K562 (cell line): ENCODE results near the gene PDIA5. TPM values are rescaled to one million over a fixed set of nuclear protein-coding genes. Genes with fewer than 3 reads are reported as not detected.

Experiments used
- ASH1L ChIP-seq: fragments of 450-650 bp; IDR thresholded peaks from 2 replicates; pipeline ENCODE4 v1.6.1; 2018; ENCODE audit warnings: borderline replicate concordance, mild to moderate bottlenecking, low read depth; ENCODE audit not compliant: partially characterized antibody
- BACH1 ChIP-seq: fragments of 200-800 bp; sonication (Bioruptor generic); IDR thresholded peaks from 2 replicates; pipeline ENCODE4 v1.6.1; 2016; ENCODE audit warnings: missing genetic modification characterization, missing compliant biosample characterization
- DACH1 ChIP-seq: fragments of 450-650 bp; IDR thresholded peaks from 2 replicates; pipeline ENCODE4 v1.6.1; 2018; ENCODE audit not compliant: partially characterized antibody
- FOXJ2 ChIP-seq: fragments of 200-800 bp; sonication (Bioruptor generic); IDR thresholded peaks from 2 replicates; pipeline ENCODE4 v1.6.1; 2016; ENCODE audit warnings: missing genetic modification characterization, missing compliant biosample characterization
- HOXB6 ChIP-seq: fragments of 250-450 bp; sonication (Bioruptor Pico); IDR thresholded peaks from 2 replicates; pipeline ENCODE4 v1.5.1; 2022; ENCODE audit warnings: mild to moderate bottlenecking, borderline replicate concordance
- NR2F6 ChIP-seq: fragments of 450-650 bp; formaldehyde crosslinking; IDR thresholded peaks from 2 replicates; pipeline ENCODE4 v1.4.0; 2020; ENCODE audit warnings: mild to moderate bottlenecking
- TBL1XR1 ChIP-seq, 2 experiments: IDR thresholded peaks; 2 replicates each; pipeline ENCODE4 v1.6.1; 2012; ENCODE audit warnings: improper control_type of control experiment in 2 of 2, low read length in 2 of 2, mild to moderate bottlenecking in 1 of 2
- ZNF134 ChIP-seq: fragments of 250-450 bp; sonication (Bioruptor Pico); conservative IDR thresholded peaks from 2 replicates; pipeline ENCODE4 v1.4.0; 2020
- ZNF224 ChIP-seq: sonication (generic); formaldehyde crosslinking; IDR thresholded peaks from 2 replicates; pipeline ENCODE4 v1.8.0; 2022; ENCODE audit warnings: mild to moderate bottlenecking, missing genetic modification reagents
- polyA plus RNA-seq, 8 experiments: library from polyadenylated mRNA; depleted of rRNA in 4 of 8; stranded (reverse) in 5 of 8; unstranded in 3 of 8; fragments of >200 nt; fragmentation: Nextera tagmentation in 2 of 8; fragmentation: Illumina TruSeq in 1 of 8; extraction: Ambion mirVana in 2 of 8; extraction: Trizol in 1 of 8; gene quantifications; 2 replicates each; pipeline versions ENCODE4 v1.2.1 to v1.2.3, GENCODE V29; 2011 to 2014; ENCODE audit warnings: inconsistent platforms in 1 of 8, missing spikeins in 1 of 8
- total RNA-seq, 7 experiments: library from RNA; depleted of rRNA in 6 of 7; stranded (reverse); fragments of >200 nt in 6 of 7; fragmentation: Illumina TruSeq in 2 of 7; extraction: Trizol in 2 of 7; gene quantifications; 2 replicates each; pipeline versions ENCODE4 v1.2.1 to v1.2.3, GENCODE V29; 2011 to 2021; ENCODE audit warnings: low replicate concordance in 1 of 7
- TF ChIP-seq, protein P1 (sequence below): fragments of 250-450 bp; sonication (Bioruptor Pico); IDR thresholded peaks from 2 replicates; pipeline ENCODE4 v1.6.1; 2021; ENCODE audit warnings: mild to moderate bottlenecking
- TF ChIP-seq, protein P2 (sequence below): fragments of 450-650 bp; formaldehyde crosslinking; IDR thresholded peaks from 2 replicates; pipeline ENCODE4 v1.4.0; 2022; ENCODE audit warnings: mild to moderate bottlenecking, moderate library complexity
- TF ChIP-seq, protein P3 (sequence below): sonication (generic); formaldehyde crosslinking; IDR thresholded peaks from 2 replicates; pipeline ENCODE4 v1.8.0; 2022; ENCODE audit warnings: mild to moderate bottlenecking, missing genetic modification reagents

The PDIA5 gene
- total and polyA plus RNA-seq, 9 of the 15 experiments (the other 6 are each of a cell fraction or from before 2014, with no cell fraction given), result 3.4 to 31.8 (median 19.6) TPM

DNA sequence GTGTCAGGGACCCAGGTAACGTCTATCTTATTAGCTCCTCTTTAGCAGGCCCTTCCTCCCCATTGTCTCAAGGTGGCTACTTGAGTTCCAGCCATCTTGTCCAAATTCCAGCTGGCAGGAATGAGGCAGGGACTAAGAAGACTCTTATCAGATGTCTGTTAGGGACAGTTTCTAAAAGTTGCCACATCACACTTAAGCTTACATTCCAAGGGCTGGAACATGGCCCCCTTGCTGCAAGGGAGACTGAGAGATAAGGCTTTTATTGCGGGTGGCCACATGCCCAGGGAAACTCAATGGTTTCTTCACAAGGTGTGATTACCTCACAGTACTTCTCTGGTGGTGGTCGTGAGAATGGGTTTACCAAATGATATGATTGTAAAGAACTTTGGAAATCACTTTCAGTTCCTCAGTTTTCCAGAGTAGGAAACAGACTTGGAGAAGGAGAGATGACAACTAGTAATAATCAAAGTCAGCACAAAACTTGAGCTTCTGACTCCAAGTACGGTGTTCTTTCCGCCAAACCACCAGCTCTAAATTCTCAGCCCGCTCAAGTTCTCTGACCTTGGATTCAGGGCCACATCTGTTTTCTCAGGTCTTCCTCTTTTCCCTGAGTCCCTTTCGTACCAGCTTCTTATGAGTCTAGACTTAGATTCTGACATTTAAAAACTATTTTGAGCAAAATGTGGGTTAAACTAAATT, 14.2 kb downstream of the PDIA5 start (continued):
- TF ChIP-seq, protein P1, sequence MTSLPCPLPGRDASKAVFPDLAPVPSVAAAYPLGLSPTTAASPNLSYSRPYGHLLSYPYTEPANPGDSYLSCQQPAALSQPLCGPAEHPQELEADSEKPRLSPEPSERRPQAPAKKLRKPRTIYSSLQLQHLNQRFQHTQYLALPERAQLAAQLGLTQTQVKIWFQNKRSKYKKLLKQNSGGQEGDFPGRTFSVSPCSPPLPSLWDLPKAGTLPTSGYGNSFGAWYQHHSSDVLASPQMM (CRISPR knock-in tag), result no peak
- TF ChIP-seq, protein P2, sequence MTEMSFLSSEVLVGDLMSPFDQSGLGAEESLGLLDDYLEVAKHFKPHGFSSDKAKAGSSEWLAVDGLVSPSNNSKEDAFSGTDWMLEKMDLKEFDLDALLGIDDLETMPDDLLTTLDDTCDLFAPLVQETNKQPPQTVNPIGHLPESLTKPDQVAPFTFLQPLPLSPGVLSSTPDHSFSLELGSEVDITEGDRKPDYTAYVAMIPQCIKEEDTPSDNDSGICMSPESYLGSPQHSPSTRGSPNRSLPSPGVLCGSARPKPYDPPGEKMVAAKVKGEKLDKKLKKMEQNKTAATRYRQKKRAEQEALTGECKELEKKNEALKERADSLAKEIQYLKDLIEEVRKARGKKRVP, result no peak
- TF ChIP-seq, protein P3, sequence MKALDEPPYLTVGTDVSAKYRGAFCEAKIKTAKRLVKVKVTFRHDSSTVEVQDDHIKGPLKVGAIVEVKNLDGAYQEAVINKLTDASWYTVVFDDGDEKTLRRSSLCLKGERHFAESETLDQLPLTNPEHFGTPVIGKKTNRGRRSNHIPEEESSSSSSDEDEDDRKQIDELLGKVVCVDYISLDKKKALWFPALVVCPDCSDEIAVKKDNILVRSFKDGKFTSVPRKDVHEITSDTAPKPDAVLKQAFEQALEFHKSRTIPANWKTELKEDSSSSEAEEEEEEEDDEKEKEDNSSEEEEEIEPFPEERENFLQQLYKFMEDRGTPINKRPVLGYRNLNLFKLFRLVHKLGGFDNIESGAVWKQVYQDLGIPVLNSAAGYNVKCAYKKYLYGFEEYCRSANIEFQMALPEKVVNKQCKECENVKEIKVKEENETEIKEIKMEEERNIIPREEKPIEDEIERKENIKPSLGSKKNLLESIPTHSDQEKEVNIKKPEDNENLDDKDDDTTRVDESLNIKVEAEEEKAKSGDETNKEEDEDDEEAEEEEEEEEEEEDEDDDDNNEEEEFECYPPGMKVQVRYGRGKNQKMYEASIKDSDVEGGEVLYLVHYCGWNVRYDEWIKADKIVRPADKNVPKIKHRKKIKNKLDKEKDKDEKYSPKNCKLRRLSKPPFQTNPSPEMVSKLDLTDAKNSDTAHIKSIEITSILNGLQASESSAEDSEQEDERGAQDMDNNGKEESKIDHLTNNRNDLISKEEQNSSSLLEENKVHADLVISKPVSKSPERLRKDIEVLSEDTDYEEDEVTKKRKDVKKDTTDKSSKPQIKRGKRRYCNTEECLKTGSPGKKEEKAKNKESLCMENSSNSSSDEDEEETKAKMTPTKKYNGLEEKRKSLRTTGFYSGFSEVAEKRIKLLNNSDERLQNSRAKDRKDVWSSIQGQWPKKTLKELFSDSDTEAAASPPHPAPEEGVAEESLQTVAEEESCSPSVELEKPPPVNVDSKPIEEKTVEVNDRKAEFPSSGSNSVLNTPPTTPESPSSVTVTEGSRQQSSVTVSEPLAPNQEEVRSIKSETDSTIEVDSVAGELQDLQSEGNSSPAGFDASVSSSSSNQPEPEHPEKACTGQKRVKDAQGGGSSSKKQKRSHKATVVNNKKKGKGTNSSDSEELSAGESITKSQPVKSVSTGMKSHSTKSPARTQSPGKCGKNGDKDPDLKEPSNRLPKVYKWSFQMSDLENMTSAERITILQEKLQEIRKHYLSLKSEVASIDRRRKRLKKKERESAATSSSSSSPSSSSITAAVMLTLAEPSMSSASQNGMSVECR, result no peak
- TF ChIP-seq ZNF134 (CRISPR knock-in tag) (no peak), BACH1 (tag) (no peak), FOXJ2 (tag) (no peak), ZNF224 (no peak), DACH1 (peak; percentile 57), TBL1XR1 (IDR thresholded peaks at IDR 0.05; ENCODE audit: low read length in 2 of 2) (peak in 1 of 2 experiments; percentile 46; a peak in 1 of 4 replicates), ASH1L (no peak), HOXB6 (CRISPR knock-in tag) (no peak), NR2F6 (no peak)
